Activated CD4-positive, alpha-beta T cell treated with anti-CD3 and anti-CD28 coated beads, Interleukin-2, amount 50 U/mL, for 48 hours (primary cell): ENCODE measurements around the gene UBE2S.
A peak's percentile ranks its signal among the peaks of the same experiment; 100 is the strongest.

Experiments
- DNase-seq, 2 experiments: peaks; one replicate each; pipeline ENCODE4 v3.0.0-alpha.2; 2020

UBE2S gene

GRCh38 chr19:55358943-55359908 lies 48.4 kb downstream of the UBE2S start:
- no peak for DNase-seq

- DNase-seq: no peak
Observed at GRCh38 chr19:55358493-55358892, 49.1 kb downstream of the UBE2S start.

- no peak for DNase-seq
Observed at GRCh38 chr19:55355213-55355821, 52.3 kb downstream of the UBE2S start.

GRCh38 chr19:55354698-55355212 lies 52.8 kb downstream of the UBE2S start, which contains the start of gene COX6B2:
Gene COX6B2 (minus strand): TSS chr19:55354719. CDS start chr19:55354521, 198 bp downstream.
- DNase-seq: no peak

GRCh38 chr19:55353803-55354697 lies 53.5 kb downstream of the UBE2S start:
- peak; percentile 70 to 75 for DNase-seq

- DNase-seq: no peak
Observed at GRCh38 chr19:55353356-55353802, 54.2 kb downstream of the UBE2S start.

GRCh38 chr19:55352549-55353145 lies 54.9 kb downstream of the UBE2S start:
- no peak for DNase-seq

- no peak for DNase-seq
Observed at GRCh38 chr19:55352040-55352439, 55.5 kb downstream of the UBE2S start.

GRCh38 chr19:55350620-55351315 lies 56.8 kb downstream of the UBE2S start:
- no peak for DNase-seq
